ENCODE data around the gene ISCU. TPM values are rescaled to one million over a fixed set of nuclear protein-coding genes. Genes with fewer than 3 reads are reported as not detected.
A peak's percentile ranks its signal among the peaks of the same experiment; 100 is the strongest.

The ISCU gene
- 10 to 100 TPM; 86.2 to 93.0 TPM for total RNA-seq
- polyA plus RNA-seq: 100 to 1,000 TPM in 1 of 2 donors, 10 to 100 TPM in 1; 95.5 to 132 TPM
- long read RNA-seq, donor 1, transcript ISCU-201 (5 exons, 994 nt): major isoform, 72 of 93 reads
- long read RNA-seq, donor 1, partial matches to known transcripts: 17 of 93 reads
- long read RNA-seq, donor 1, other reads (novel, unspliced or antisense): 0 of 93 reads
- long read RNA-seq, donor 2, transcript ISCU-201 (5 exons, 994 nt): major isoform, 29 of 39 reads
- long read RNA-seq, donor 2, partial matches to known transcripts: 10 of 39 reads
- long read RNA-seq, donor 2, other reads (novel, unspliced or antisense): 0 of 39 reads
- long read RNA-seq, donor 3, transcript ISCU-201 (5 exons, 994 nt): major isoform, 36 of 37 reads
- long read RNA-seq, donor 3, partial matches to known transcripts: 0 of 37 reads
- long read RNA-seq, donor 3, other reads (novel, unspliced or antisense): 0 of 37 reads
- long read RNA-seq, donor 4, transcript ISCU-201 (5 exons, 994 nt): major isoform, 27 of 36 reads
- long read RNA-seq, donor 4, partial matches to known transcripts: 7 of 36 reads
- long read RNA-seq, donor 4, other reads (novel, unspliced or antisense): 0 of 36 reads
- long read RNA-seq, donor 5, transcript ISCU-201 (5 exons, 994 nt): major isoform, 78 of 101 reads
- long read RNA-seq, donor 5, partial matches to known transcripts: 20 of 101 reads
- long read RNA-seq, donor 5, other reads (novel, unspliced or antisense): 0 of 101 reads

DNA sequence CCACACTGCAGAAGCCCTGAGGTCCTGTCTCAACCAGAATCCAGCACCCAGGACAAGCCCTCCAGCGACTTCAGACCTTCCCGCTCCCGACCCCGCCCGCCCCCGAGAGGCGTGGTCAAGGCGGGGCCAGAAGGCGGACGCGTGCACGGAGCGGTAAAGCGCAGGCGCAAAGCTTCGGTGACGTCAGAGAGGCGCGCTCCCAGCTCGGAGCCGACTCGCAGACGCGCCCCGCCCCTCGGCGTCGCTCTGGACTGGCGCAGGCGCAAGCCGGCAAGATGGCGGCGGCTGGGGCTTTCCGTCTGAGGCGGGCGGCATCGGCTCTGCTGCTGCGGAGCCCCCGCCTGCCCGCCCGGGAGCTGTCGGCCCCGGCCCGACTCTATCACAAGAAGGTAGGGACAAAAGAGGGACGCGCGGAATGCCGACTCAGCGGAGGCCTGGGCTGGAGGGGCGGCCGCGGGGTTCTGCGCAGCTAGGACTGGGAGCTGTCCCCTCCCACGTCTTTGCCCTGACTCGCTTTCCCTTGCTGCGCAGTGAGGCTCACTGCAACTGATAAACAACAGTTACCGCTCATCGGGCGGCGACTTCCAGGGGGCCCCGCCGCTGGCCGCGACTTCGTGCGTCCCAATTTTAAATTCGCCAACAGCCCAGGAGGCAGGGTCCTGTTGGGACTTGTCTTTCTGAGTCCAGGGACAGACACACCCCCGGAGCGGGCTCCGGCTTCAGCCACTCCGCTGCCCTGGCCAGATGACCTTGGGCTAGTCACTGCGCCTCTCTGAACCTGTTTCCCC lies at the start of gene ISCU:
Gene ISCU (plus strand): TSS at position 249 of the 788 bp plus-strand sequence. CDS start 27 bp downstream, at position 276.
- peaks cover 0 to 26% (median 12%) of the 10 kb centered on the region in 5 donors for H3K4me1 ChIP-seq (ENCODE audit: control insufficient read depth in 5 of 5, insufficient read depth in 5 of 5, low read length in 5 of 5)
- 0 to 1% methylated on average over 69 to 72 of the region's 72 CpGs for WGBS, 2 donors
- peak; percentile 87 for ATAC-seq (ENCODE audit: insufficient read depth, low FRiP score)
- peaks cover 10 to 33% (median 27%) of the 10 kb centered on the region in 4 donors for H3K36me3 ChIP-seq (ENCODE audit: control insufficient read depth in 4 of 4, insufficient read depth in 4 of 4, low read length in 4 of 4)
- TF ChIP-seq, protein P1, sequence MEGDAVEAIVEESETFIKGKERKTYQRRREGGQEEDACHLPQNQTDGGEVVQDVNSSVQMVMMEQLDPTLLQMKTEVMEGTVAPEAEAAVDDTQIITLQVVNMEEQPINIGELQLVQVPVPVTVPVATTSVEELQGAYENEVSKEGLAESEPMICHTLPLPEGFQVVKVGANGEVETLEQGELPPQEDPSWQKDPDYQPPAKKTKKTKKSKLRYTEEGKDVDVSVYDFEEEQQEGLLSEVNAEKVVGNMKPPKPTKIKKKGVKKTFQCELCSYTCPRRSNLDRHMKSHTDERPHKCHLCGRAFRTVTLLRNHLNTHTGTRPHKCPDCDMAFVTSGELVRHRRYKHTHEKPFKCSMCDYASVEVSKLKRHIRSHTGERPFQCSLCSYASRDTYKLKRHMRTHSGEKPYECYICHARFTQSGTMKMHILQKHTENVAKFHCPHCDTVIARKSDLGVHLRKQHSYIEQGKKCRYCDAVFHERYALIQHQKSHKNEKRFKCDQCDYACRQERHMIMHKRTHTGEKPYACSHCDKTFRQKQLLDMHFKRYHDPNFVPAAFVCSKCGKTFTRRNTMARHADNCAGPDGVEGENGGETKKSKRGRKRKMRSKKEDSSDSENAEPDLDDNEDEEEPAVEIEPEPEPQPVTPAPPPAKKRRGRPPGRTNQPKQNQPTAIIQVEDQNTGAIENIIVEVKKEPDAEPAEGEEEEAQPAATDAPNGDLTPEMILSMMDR (IDR thresholded peaks at IDR 0.05; ENCODE audit: control extremely low read depth, extremely low read depth): no peak
- peak within 1 kb of the TSS; percentile 90 to 98 for H3K27ac ChIP-seq (ENCODE audit: low read depth in 1 of 2, low read length in 1 of 2)
- no peaks in the 10 kb centered on the region for H3K27me3 ChIP-seq (ENCODE audit: control insufficient read depth in 3 of 3, insufficient read depth in 3 of 3, low read length in 2 of 3)
- DNase-seq: peak; percentile 99
- peak within 1 kb of the TSS; percentile 81 to 90 for H3K9ac ChIP-seq (ENCODE audit: insufficient read depth in 1 of 2, low read length in 2 of 2)
- no peaks in the 10 kb centered on the region for H3K9me3 ChIP-seq (ENCODE audit: control insufficient read depth in 4 of 4, insufficient read depth in 3 of 4, low read length in 3 of 4)
- peak within 1 kb of the TSS; percentile 96 for H3K4me3 ChIP-seq

DNA sequence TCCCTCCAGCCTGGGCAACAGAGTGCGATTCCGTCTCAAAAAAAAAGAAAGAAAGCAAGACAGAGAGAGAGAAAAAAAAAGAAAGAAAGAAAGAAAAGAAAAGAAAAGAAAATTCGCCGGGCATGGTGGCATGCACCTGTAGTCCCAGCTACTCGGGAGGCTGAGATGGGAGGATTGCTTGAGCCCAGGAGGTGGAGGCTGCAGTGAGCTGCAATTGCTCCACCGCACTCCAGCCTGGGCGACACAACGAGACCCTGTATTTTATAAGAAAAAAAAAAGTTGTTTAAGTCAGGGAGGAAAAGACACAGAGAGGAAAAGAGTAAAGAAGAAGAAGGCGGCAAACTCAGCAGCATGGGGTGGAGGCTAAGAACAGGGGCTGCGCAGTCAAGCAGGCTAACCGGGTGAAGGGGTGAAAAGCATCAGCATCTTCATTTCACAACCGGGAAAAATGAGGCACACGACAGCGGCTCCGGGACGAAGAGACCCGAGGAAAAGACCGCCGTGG lies 47.9 kb upstream of the ISCU start:
- Histone ChIP-seq H3K27ac (ENCODE audit: low read depth in 1 of 2, low read length in 1 of 2) (no peak overlapping the region), H3K9me3 (ENCODE audit: control insufficient read depth in 4 of 4, insufficient read depth in 3 of 4, low read length in 3 of 4) (no peaks in the 10 kb centered on the region), H3K36me3 (ENCODE audit: control insufficient read depth in 4 of 4, insufficient read depth in 4 of 4, low read length in 4 of 4) (peaks cover 0 to 22% (median 4%) of the 10 kb centered on the region in 4 donors), H3K9ac (ENCODE audit: insufficient read depth in 1 of 2, low read length in 2 of 2) (no peak overlapping the region), H3K4me3 (peak overlapping the region; percentile 40), H3K27me3 (ENCODE audit: control insufficient read depth in 3 of 3, insufficient read depth in 3 of 3, low read length in 2 of 3) (no peaks in the 10 kb centered on the region), H3K4me1 (ENCODE audit: control insufficient read depth in 5 of 5, insufficient read depth in 5 of 5, low read length in 5 of 5) (peaks cover 0 to 6% (median 3%) of the 10 kb centered on the region in 5 donors)
- WGBS, 2 donors: 27 to 30% methylated on average over 19 of the region's 19 CpGs
- ATAC-seq (ENCODE audit: insufficient read depth, low FRiP score): peak; percentile 3
- TF ChIP-seq, protein P1 (IDR thresholded peaks at IDR 0.05; ENCODE audit: control extremely low read depth, extremely low read depth): no peak
- DNase-seq: no peak

DNA sequence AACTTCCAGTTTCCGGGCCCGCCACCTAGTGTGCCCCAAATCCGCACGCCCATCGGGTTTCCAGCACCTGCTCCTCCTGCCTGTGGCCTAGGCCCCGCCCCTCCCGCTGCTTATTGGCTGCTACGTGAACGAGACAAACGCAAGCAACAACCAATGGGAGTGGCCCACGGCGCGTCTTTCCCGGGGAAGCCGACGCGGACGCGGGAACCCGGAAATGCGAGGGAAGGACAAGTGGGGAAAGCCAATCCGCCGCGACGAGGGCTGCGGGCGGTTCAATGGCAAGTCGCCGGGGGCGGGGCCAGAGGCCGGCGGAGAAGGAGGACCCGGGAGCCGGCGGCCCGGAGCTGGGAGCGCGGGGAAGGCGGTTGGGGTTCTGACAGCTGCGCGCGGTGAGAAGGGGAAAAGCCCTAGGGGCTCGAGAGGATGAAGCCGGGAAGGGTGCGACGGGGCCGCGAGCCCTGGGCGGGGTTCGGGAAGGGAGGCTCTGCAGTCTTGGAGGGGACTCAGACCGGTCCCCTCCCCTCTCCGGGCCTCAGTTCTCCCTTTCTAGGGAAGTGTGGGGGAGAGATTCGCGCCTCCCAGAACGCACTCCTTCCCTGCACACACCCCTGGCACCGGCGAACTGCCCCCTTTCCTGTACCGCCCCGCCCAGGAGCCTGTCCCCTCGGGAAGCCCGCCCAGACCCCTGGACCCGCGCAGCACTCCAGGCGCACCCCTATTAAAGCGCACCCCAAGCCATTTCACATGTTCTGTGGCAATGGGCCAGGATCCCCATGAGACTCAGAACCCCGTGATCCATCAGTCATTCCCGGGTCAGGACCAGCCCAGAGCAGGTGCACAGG lies 47.2 kb upstream of the ISCU start, which contains the start of gene FICD:
Gene FICD (plus strand): TSS at position 305 of the 842 bp plus-strand sequence. CDS start 1,696 bp downstream, outside the sequence.
- H3K9ac ChIP-seq (ENCODE audit: insufficient read depth in 1 of 2, low read length in 2 of 2): peak within 1 kb of the TSS in 1 of 2 donors; percentile 28
- peak; percentile 99 for DNase-seq
- H3K4me3 ChIP-seq: peak within 1 kb of the TSS; percentile 89
- peak within 1 kb of the TSS; percentile 58 to 82 for H3K27ac ChIP-seq (ENCODE audit: low read depth in 1 of 2, low read length in 1 of 2)
- WGBS, 2 donors: 0 to 1% methylated on average over 61 to 67 of the region's 67 CpGs
- peaks cover 0 to 26% (median 6%) of the 10 kb centered on the region in 4 donors for H3K36me3 ChIP-seq (ENCODE audit: control insufficient read depth in 4 of 4, insufficient read depth in 4 of 4, low read length in 4 of 4)
- TF ChIP-seq, protein P1 (IDR thresholded peaks at IDR 0.05; ENCODE audit: control extremely low read depth, extremely low read depth): no peak
- no peaks in the 10 kb centered on the region for H3K9me3 ChIP-seq (ENCODE audit: control insufficient read depth in 4 of 4, insufficient read depth in 3 of 4, low read length in 3 of 4)
- no peaks in the 10 kb centered on the region for H3K27me3 ChIP-seq (ENCODE audit: control insufficient read depth in 3 of 3, insufficient read depth in 3 of 3, low read length in 2 of 3)
- peaks cover 0 to 6% (median 3%) of the 10 kb centered on the region in 5 donors for H3K4me1 ChIP-seq (ENCODE audit: control insufficient read depth in 5 of 5, insufficient read depth in 5 of 5, low read length in 5 of 5)
- peak; percentile 96 for ATAC-seq (ENCODE audit: insufficient read depth, low FRiP score)

Measured in lung (tissue), 16 donors.